HepG2 (cell line): ENCODE results near the gene GPR137.

Source experiments
- CHD4 ChIP-seq: fragments of 200-600 bp; sonication (generic); IDR thresholded peaks from 2 replicates; pipeline ENCODE4 v1.7.0; 2017; ENCODE audit warnings: mild to moderate bottlenecking, low read length, borderline replicate concordance
- HOMEZ ChIP-seq: IDR thresholded peaks from 2 replicates; pipeline ENCODE4 v1.6.1; 2016; ENCODE audit warnings: low read depth
- MXD1 ChIP-seq: sonication (generic); formaldehyde crosslinking; IDR thresholded peaks from 2 replicates; pipeline ENCODE4 v1.4.0; 2020; ENCODE audit warnings: mild to moderate bottlenecking, missing genetic modification reagents
- NFIC ChIP-seq: IDR thresholded peaks from 2 replicates; pipeline ENCODE4 v1.6.1; 2012; ENCODE audit warnings: mild to moderate bottlenecking, low read length, inconsistent platforms
- RAD21 ChIP-seq: fragments of 450-650 bp; formaldehyde crosslinking; IDR thresholded peaks from 2 replicates; pipeline ENCODE4 v1.5.0; 2020; ENCODE audit warnings: mild to moderate bottlenecking
- TEAD2 ChIP-seq: sonication (generic); formaldehyde crosslinking; IDR thresholded peaks from 2 replicates; pipeline ENCODE4 v1.9.0; 2021; ENCODE audit warnings: missing genetic modification reagents
- YY1 ChIP-seq: IDR thresholded peaks from 2 replicates; pipeline ENCODE4 v1.6.1; 2011; ENCODE audit warnings: low read length, low read depth, moderate library complexity, mild to moderate bottlenecking; ENCODE audit not compliant: insufficient read depth, insufficient replicate concordance
- ZFAT ChIP-seq: sonication (generic); formaldehyde crosslinking; conservative IDR thresholded peaks from 2 replicates; pipeline ENCODE4 v1.8.1; 2023; ENCODE audit warnings: missing genetic modification reagents, inconsistent platforms
- TF ChIP-seq, protein P1 (sequence below): sonication (generic); formaldehyde crosslinking; IDR thresholded peaks from 2 replicates; pipeline ENCODE4 v1.4.0; 2020; ENCODE audit warnings: missing genetic modification reagents

GRCh38 chr11:64333556-64333955, 47.9 kb downstream of the GPR137 start:
- TF ChIP-seq RAD21 (CRISPR knock-in tag): no peak
- no peak for TF ChIP-seq CHD4
- no peak for TF ChIP-seq HOMEZ (CRISPR knock-in tag)
- no peak for TF ChIP-seq ZFAT (CRISPR knock-in tag)
- no peak for TF ChIP-seq YY1
- no peak for TF ChIP-seq TEAD2 (CRISPR knock-in tag)
- TF ChIP-seq MXD1: no peak
- no peak for TF ChIP-seq NFIC
- TF ChIP-seq, protein P1, sequence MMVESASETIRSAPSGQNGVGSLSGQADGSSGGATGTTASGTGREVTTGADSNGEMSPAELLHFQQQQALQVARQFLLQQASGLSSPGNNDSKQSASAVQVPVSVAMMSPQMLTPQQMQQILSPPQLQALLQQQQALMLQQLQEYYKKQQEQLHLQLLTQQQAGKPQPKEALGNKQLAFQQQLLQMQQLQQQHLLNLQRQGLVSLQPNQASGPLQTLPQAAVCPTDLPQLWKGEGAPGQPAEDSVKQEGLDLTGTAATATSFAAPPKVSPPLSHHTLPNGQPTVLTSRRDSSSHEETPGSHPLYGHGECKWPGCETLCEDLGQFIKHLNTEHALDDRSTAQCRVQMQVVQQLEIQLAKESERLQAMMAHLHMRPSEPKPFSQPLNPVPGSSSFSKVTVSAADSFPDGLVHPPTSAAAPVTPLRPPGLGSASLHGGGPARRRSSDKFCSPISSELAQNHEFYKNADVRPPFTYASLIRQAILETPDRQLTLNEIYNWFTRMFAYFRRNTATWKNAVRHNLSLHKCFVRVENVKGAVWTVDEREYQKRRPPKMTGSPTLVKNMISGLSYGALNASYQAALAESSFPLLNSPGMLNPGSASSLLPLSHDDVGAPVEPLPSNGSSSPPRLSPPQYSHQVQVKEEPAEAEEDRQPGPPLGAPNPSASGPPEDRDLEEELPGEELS (CRISPR knock-in tag): no peak
